HFFc6 (cell line): ENCODE results near the gene SRSF4. TPM values are rescaled to one million over a fixed set of nuclear protein-coding genes. Genes with fewer than 3 reads are reported as not detected.
"Not testable (repeated sequence)": the region's sequence is repeated elsewhere in the genome, so short reads cannot be mapped to it uniquely, and the experiment has no call there.

Source experiments
- DNase-seq: peaks from one replicate; pipeline ENCODE4 v3.0.0-alpha.2; 2018
- H3K27ac Mint-ChIP-seq: 2 replicates; pipeline ENCODE4 v1.8.0; 2020; ENCODE audit warnings: mild to moderate bottlenecking, mixed read lengths
- H3K27me3 Mint-ChIP-seq: 2 replicates; pipeline ENCODE4 v1.8.0; 2021; ENCODE audit warnings: mild to moderate bottlenecking, moderate library complexity, mixed read lengths; ENCODE audit not compliant: insufficient read depth
- H3K36me3 Mint-ChIP-seq: 2 replicates; pipeline ENCODE4 v1.8.0; 2021; ENCODE audit warnings: low read depth, mixed read lengths
- H3K4me1 Mint-ChIP-seq: 2 replicates; pipeline ENCODE4 v1.8.0; 2020; ENCODE audit warnings: low read depth, mixed read lengths
- H3K4me3 Mint-ChIP-seq: 2 replicates; pipeline ENCODE4 v1.8.0; 2020; ENCODE audit warnings: mild to moderate bottlenecking, moderate library complexity, mixed read lengths
- H3K9me3 Mint-ChIP-seq: 2 replicates; pipeline ENCODE4 v1.8.0; 2020; ENCODE audit warnings: mild to moderate bottlenecking, mixed read lengths
- total RNA-seq, 6 experiments: library from RNA; stranded (reverse); fragmentation: NEBNext Ultra II Directional; extraction: Animal tissue kit (Norgen Biotek cat#: 25700); gene quantifications; 2 replicates in 1 of 6; 3 replicates in 5 of 6; pipeline ENCODE4 v1.2.3, GENCODE V29; 2021
- TF ChIP-seq, protein P1 (sequence below): fragments of 200-600 bp; sonication (generic); IDR thresholded peaks from 2 replicates; pipeline ENCODE4 v1.5.0; 2021; ENCODE audit warnings: antibody characterized with exemption, mild to moderate bottlenecking

SRSF4 gene
- total RNA-seq, 6 experiments from 2014 or later: 47.6 to 54.5 (median 51.5) TPM

GRCh38 chr1:29224356-29224837 lies 42.7 kb upstream of the SRSF4 start:
- no peak overlapping the region for H3K27ac Mint-ChIP-seq
- peaks cover 12% of the 10 kb centered on the region for H3K4me1 Mint-ChIP-seq
- H3K36me3 Mint-ChIP-seq: peaks cover 5% of the 10 kb centered on the region; the same call in 1 of the 2 replicates
- TF ChIP-seq, protein P1, sequence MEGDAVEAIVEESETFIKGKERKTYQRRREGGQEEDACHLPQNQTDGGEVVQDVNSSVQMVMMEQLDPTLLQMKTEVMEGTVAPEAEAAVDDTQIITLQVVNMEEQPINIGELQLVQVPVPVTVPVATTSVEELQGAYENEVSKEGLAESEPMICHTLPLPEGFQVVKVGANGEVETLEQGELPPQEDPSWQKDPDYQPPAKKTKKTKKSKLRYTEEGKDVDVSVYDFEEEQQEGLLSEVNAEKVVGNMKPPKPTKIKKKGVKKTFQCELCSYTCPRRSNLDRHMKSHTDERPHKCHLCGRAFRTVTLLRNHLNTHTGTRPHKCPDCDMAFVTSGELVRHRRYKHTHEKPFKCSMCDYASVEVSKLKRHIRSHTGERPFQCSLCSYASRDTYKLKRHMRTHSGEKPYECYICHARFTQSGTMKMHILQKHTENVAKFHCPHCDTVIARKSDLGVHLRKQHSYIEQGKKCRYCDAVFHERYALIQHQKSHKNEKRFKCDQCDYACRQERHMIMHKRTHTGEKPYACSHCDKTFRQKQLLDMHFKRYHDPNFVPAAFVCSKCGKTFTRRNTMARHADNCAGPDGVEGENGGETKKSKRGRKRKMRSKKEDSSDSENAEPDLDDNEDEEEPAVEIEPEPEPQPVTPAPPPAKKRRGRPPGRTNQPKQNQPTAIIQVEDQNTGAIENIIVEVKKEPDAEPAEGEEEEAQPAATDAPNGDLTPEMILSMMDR: no peak
- H3K27me3 Mint-ChIP-seq: no peaks in the 10 kb centered on the region
- no peaks in the 10 kb centered on the region for H3K9me3 Mint-ChIP-seq
- DNase-seq: no peak
- H3K4me3 Mint-ChIP-seq: no peak overlapping the region

DNA sequence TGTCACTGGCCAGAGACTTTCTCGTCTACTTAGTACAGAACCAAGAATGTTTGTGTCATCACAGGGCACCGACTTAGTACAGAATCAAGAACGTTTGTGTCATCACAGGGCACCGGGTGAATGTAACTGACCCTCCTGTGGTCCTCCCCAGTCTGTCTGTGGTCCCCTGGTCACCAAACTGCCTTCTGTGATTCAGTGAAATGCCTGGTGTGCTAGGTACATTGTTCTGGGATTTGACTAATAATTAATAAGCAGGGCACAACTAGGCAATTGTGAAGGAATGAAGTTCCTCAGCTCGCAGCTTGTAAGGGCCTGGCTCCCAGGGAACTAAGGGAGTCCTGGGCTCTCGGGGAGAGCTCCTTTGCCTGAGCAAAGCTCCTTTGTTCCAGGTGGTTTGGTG lies 41.8 kb upstream of the SRSF4 start:
- TF ChIP-seq, protein P1: no peak
- H3K4me1 Mint-ChIP-seq: peaks cover 12% of the 10 kb centered on the region; the same call in 1 of the 2 replicates
- H3K36me3 Mint-ChIP-seq: peaks cover 5% of the 10 kb centered on the region; the same call in 1 of the 2 replicates
- no peak for DNase-seq
- no peaks in the 10 kb centered on the region for H3K27me3 Mint-ChIP-seq
- no peaks in the 10 kb centered on the region for H3K9me3 Mint-ChIP-seq
- no peak overlapping the region for H3K4me3 Mint-ChIP-seq
- no peak overlapping the region for H3K27ac Mint-ChIP-seq

- no peak for DNase-seq
- TF ChIP-seq, protein P1: no peak
- Mint-ChIP-seq H3K27me3 (no peaks in the 10 kb centered on the region), H3K36me3 (peaks cover 5% of the 10 kb centered on the region; the same call in 1 of the 2 replicates), H3K27ac (no peak overlapping the region), H3K9me3 (no peaks in the 10 kb centered on the region), H3K4me1 (peaks cover 12% of the 10 kb centered on the region; the same call in 1 of the 2 replicates), H3K4me3 (no peak overlapping the region)
Observed at GRCh38 chr1:29222686-29223085, 41.0 kb upstream of the SRSF4 start.

DNA sequence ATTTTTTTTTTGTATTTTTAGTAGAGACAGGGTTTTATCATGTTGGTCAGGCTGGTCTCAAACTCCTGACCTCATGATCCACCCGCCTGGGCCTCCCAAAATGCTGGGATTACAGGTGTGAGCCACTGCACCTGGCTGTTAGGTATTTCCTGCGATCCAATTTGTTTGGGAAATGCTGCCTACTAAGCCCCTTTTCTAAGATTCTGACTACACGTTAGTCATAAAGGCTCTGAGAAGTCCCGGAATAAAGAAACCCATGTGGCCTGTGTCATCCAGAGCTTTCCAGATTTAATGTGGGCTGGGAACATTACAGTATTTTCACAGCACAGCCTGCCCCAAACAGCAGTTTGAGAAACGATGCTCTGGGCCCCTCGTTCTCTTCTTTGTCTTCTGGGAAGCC lies 40.6 kb upstream of the SRSF4 start:
- not testable (repeated sequence) for H3K27me3 Mint-ChIP-seq, H3K4me1 Mint-ChIP-seq, H3K27ac Mint-ChIP-seq, DNase-seq, H3K9me3 Mint-ChIP-seq, H3K4me3 Mint-ChIP-seq, H3K36me3 Mint-ChIP-seq

DNA sequence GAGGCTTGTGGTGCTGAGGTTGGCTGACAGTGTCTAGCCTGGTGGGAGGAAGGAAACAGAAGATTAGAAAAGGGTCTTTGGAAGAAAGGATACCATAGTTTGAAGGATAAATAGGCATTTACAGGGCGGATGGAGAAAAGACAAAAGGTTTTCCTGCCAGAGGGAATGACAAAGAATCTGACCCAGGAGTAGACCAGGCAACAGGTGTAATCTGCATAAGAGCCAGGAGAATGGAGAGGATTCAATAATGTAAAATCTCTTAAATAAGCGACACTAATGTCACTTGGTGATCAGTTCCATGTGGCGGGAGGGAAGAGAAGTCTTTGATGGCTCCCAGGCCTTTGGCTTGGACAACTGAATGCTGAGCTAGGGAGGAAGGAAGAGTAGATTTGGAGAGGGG lies 39.6 kb upstream of the SRSF4 start:
- H3K4me1 Mint-ChIP-seq: peaks cover 6% of the 10 kb centered on the region; the same call in 1 of the 2 replicates

DNA sequence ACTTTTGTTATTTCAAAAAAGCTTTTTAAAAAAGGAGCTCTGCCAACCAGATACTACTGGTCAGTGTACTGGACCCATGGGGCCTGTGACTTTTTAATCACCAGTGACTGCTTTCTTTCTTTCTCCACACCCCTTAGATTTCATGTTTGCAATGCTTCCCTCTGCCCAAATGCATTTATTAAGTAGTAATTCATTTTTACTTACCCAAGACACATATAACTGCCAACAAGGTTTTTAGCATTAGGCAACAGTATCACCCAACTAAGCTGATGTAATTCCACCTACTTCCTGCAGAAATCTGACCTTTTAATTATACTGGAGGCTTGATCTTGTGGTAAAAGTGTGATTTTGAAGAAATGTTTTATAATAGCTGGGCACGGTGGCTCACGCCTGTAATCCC lies 36.5 kb upstream of the SRSF4 start:
- Mint-ChIP-seq H3K4me3 (no peak overlapping the region), H3K9me3 (no peaks in the 10 kb centered on the region), H3K36me3 (peaks cover 5% of the 10 kb centered on the region; the same call in 1 of the 2 replicates), H3K27me3 (no peaks in the 10 kb centered on the region), H3K27ac (no peak overlapping the region), H3K4me1 (peaks cover 6% of the 10 kb centered on the region; the same call in 1 of the 2 replicates)
- TF ChIP-seq, protein P1: 0 out of 2 replicates have a peak, but pooled peaks have one; percentile 6
- no peak for DNase-seq

More for the DNA sequence above, 39.6 kb upstream of the SRSF4 start:
- TF ChIP-seq, protein P1: no peak
- no peak overlapping the region for H3K27ac Mint-ChIP-seq
- no peaks in the 10 kb centered on the region for H3K27me3 Mint-ChIP-seq
- no peak overlapping the region for H3K4me3 Mint-ChIP-seq
- H3K9me3 Mint-ChIP-seq: no peaks in the 10 kb centered on the region
- DNase-seq: no peak
- H3K36me3 Mint-ChIP-seq: peaks cover 5% of the 10 kb centered on the region; the same call in 1 of the 2 replicates
